Mesothelial cell of epicardium (in vitro differentiated cells): ENCODE measurements around the gene MBOAT2. TPM values are rescaled to one million over a fixed set of nuclear protein-coding genes. Genes with fewer than 3 reads are reported as not detected.

Experiments used
- DNase-seq, 2 experiments: peaks; one replicate each; pipeline ENCODE4 v3.0.0; 2021; ENCODE audit warnings: low spot score in 2 of 2; ENCODE audit not compliant: unreplicated experiment in 2 of 2
- H3K27ac Mint-ChIP-seq: 2 replicates; pipeline ENCODE4 v1.8.0; 2021; ENCODE audit warnings: mixed read lengths
- H3K27me3 Mint-ChIP-seq: 2 replicates; pipeline ENCODE4 v1.8.0; 2021; ENCODE audit warnings: low read depth, mixed read lengths
- H3K36me3 Mint-ChIP-seq: 2 replicates; pipeline ENCODE4 v1.8.0; 2021; ENCODE audit warnings: mixed read lengths
- H3K4me1 Mint-ChIP-seq: 2 replicates; pipeline ENCODE4 v1.8.0; 2021; ENCODE audit warnings: mixed read lengths
- H3K4me3 Mint-ChIP-seq: 2 replicates; pipeline ENCODE4 v1.8.0; 2021; ENCODE audit warnings: mild to moderate bottlenecking, moderate library complexity, mixed read lengths
- H3K9me3 Mint-ChIP-seq: 2 replicates; pipeline ENCODE4 v1.8.0; 2021; ENCODE audit warnings: mixed read lengths
- CTCF ChIP-seq: fragments of 200-600 bp; sonication (generic); IDR thresholded peaks from one replicate; pipeline ENCODE4 v1.5.0; 2021; ENCODE audit warnings: antibody characterized with exemption; ENCODE audit not compliant: unreplicated experiment
- total RNA-seq: library from RNA; stranded (reverse); gene quantifications from 3 replicates; pipeline ENCODE4 v1.2.1, GENCODE V29; 2021

Gene MBOAT2
- total RNA-seq, 1 donor from 2014 or later: 53.0 TPM

- DNase-seq: no peak
- Mint-ChIP-seq H3K4me3 (peak overlapping the region; percentile 72), H3K27ac (peak overlapping the region; percentile 93)
These were observed 1.1 kb upstream of the MBOAT2 start for GRCh38 chr2:9004338-9005204.

GRCh38 chr2:9003366-9003615 is 193 bp downstream of the MBOAT2 start:
- H3K36me3 Mint-ChIP-seq: peaks cover 3% of the 10 kb centered on the region
- no peak overlapping the region for H3K4me3 Mint-ChIP-seq

More at GRCh38 chr2:9004338-9005204, 1.1 kb upstream of the MBOAT2 start:
- Mint-ChIP-seq H3K36me3 (peaks cover 3% of the 10 kb centered on the region), H3K4me1 (peaks cover 29% of the 10 kb centered on the region), H3K9me3 (no peaks in the 10 kb centered on the region), H3K27me3 (no peaks in the 10 kb centered on the region)
- TF ChIP-seq CTCF: no peak

GRCh38 chr2:9002637-9003365 is 683 bp downstream of the MBOAT2 start:
- DNase-seq: peak; percentile 34 to 61
- H3K4me1 Mint-ChIP-seq: peaks cover 43% of the 10 kb centered on the region
- no peaks in the 10 kb centered on the region for H3K9me3 Mint-ChIP-seq
- H3K4me3 Mint-ChIP-seq: peak overlapping the region; percentile 84
- H3K36me3 Mint-ChIP-seq: peaks cover 3% of the 10 kb centered on the region
- peak overlapping the region; percentile 86 for H3K27ac Mint-ChIP-seq
- TF ChIP-seq CTCF: no peak
- H3K27me3 Mint-ChIP-seq: no peaks in the 10 kb centered on the region

More at GRCh38 chr2:9003366-9003615, 193 bp downstream of the MBOAT2 start:
- DNase-seq: no peak
- Mint-ChIP-seq H3K27ac (no peak overlapping the region), H3K9me3 (no peaks in the 10 kb centered on the region), H3K27me3 (no peaks in the 10 kb centered on the region), H3K4me1 (peaks cover 38% of the 10 kb centered on the region)
- no peak for TF ChIP-seq CTCF

GRCh38 chr2:9002313-9002636 is 1.2 kb downstream of the MBOAT2 start:
- Mint-ChIP-seq H3K27me3 (no peaks in the 10 kb centered on the region), H3K9me3 (no peaks in the 10 kb centered on the region), H3K4me1 (peaks cover 43% of the 10 kb centered on the region), H3K36me3 (peaks cover 3% of the 10 kb centered on the region), H3K4me3 (peak overlapping the region; percentile 84), H3K27ac (peak overlapping the region; percentile 86)
- DNase-seq: no peak
- no peak for TF ChIP-seq CTCF

- DNase-seq: no peak
- Mint-ChIP-seq H3K27me3 (no peaks in the 10 kb centered on the region), H3K36me3 (peaks cover 3% of the 10 kb centered on the region), H3K4me3 (peak overlapping the region; percentile 84), H3K9me3 (no peaks in the 10 kb centered on the region), H3K4me1 (peaks cover 43% of the 10 kb centered on the region), H3K27ac (no peak overlapping the region)
- TF ChIP-seq CTCF: no peak
These were observed 1.7 kb downstream of the MBOAT2 start for GRCh38 chr2:9001778-9002177.
